Measurements from ENCODE around the gene KRTAP19-1. TPM values are rescaled to one million over a fixed set of nuclear protein-coding genes. Genes with fewer than 3 reads are reported as not detected.

The KRTAP19-1 gene
- total RNA-seq, 2 donors from 2014 or later = not detected

DNA sequence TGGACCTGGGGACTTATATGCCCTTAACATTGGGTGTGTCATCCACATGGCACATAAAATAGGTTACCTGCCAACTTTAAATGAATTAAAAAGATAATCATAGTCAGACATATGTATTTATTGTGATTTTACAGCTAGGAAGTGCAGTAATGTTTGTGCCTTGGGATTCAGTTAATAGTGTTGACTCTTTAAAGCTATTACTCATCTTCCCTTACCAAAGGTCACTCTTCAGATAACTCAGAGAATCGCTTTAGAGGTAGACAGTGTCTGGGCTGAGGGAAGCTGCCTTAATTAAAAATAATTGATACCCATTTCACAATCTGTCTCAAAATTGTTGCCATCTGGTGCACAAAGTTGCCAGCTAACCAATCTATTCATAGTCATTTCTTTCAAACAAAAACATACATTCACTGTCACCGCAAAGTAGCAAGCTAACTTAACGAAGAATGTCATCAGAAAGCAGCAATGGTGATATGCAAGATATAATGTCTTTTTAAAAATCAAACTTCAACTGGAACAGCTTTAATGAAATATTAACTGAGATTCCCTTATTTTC lies 43.1 kb downstream of the KRTAP19-1 start:
- no peak for ATAC-seq
- intact Hi-C loops (cut with DNase I, micrococcal nuclease) = no loop called here
- no peak for DNase-seq

GRCh38 chr21:30434033-30434631 lies 46.0 kb downstream of the KRTAP19-1 start:
- intact Hi-C loops (cut with DNase I, micrococcal nuclease) = no loop called here
- ATAC-seq (peak; percentile 64), DNase-seq (no peak)

DNA sequence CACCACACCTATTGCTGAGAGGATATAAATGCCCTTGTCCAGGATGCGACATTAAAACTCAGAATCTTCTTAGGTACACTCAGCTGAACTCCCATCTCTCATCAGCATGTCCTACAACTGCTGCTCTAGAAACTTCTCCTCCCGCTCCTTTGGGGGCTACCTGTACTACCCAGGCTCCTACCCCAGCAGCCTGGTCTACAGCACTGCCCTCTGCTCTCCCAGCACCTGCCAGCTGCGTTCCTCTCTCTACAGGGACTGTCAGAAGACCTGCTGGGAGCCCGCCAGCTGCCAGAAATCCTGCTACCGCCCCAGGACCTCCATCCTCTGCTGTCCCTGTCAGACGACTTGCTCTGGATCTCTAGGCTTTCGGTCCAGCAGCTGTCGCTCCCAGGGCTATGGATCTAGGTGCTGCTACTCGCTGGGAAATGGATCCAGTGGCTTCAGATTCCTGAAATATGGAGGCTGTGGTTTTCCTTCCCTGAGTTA lies 50.0 kb downstream of the KRTAP19-1 start, which contains the start of gene KRTAP13-4:
KRTAP13-4 (plus strand) TSS at position 51 of the 486 bp plus-strand sequence; CDS start at position 107, 56 bp downstream.
- DNase-seq (no peak), ATAC-seq (no peak)
- intact Hi-C loops (cut with DNase I, micrococcal nuclease) = no loop called here

Other genes with a start within 250 kb of the KRTAP19-1 start
- gene KRTAP24-1, start 197.4 kb downstream of the KRTAP19-1 start, total RNA-seq = not detected
- gene KRTAP25-1, start 190.9 kb downstream of the KRTAP19-1 start, total RNA-seq = not detected
- not detected for gene KRTAP26-1, start 160.1 kb downstream of the KRTAP19-1 start, total RNA-seq
- gene KRTAP27-1, start 142.7 kb downstream of the KRTAP19-1 start, total RNA-seq = not detected
- not detected for gene KRTAP23-1, start 131.8 kb downstream of the KRTAP19-1 start, total RNA-seq
- gene KRTAP13-2, start 108.1 kb downstream of the KRTAP19-1 start, total RNA-seq = 1 to 10 TPM; 1.9 to 10.0 TPM
- gene KRTAP13-1, start 84.3 kb downstream of the KRTAP19-1 start, total RNA-seq = not detected
- gene KRTAP13-3, start 54.4 kb downstream of the KRTAP19-1 start, total RNA-seq = not detected
- gene KRTAP13-4, start 50.1 kb downstream of the KRTAP19-1 start, total RNA-seq = not detected
- not detected for gene KRTAP15-1, start 40.1 kb downstream of the KRTAP19-1 start, total RNA-seq
- gene KRTAP19-2, start 7.1 kb upstream of the KRTAP19-1 start, total RNA-seq = not detected
- not detected for gene KRTAP19-3, start 11.6 kb upstream of the KRTAP19-1 start, total RNA-seq
- not detected for gene KRTAP19-4, start 16.8 kb upstream of the KRTAP19-1 start, total RNA-seq
- not detected for gene KRTAP19-5, start 21.8 kb upstream of the KRTAP19-1 start, total RNA-seq
- gene KRTAP19-6, start 61.5 kb upstream of the KRTAP19-1 start, total RNA-seq = not detected
- gene KRTAP19-7, start 80.9 kb upstream of the KRTAP19-1 start, total RNA-seq = not detected
- not detected for gene KRTAP22-2, start 110.0 kb upstream of the KRTAP19-1 start, total RNA-seq
- gene KRTAP6-3, start 112.1 kb upstream of the KRTAP19-1 start, total RNA-seq = not detected
- not detected for gene KRTAP6-2, start 118.5 kb upstream of the KRTAP19-1 start, total RNA-seq
- not detected for gene KRTAP22-1, start 120.7 kb upstream of the KRTAP19-1 start, total RNA-seq
- not detected for gene KRTAP6-1, start 133.6 kb upstream of the KRTAP19-1 start, total RNA-seq
- gene KRTAP20-1, start 136.1 kb upstream of the KRTAP19-1 start, total RNA-seq = not detected
- gene KRTAP20-4, start 140.3 kb upstream of the KRTAP19-1 start, total RNA-seq = not detected
- not detected for gene KRTAP20-2, start 154.8 kb upstream of the KRTAP19-1 start, total RNA-seq
- gene KRTAP20-3, start 162.5 kb upstream of the KRTAP19-1 start, total RNA-seq = not detected
- gene KRTAP21-3, start 238.4 kb upstream of the KRTAP19-1 start, total RNA-seq = not detected